ENCODE measurements around the gene GAGE12J.
"Not testable (repeated sequence)": the region's sequence is repeated elsewhere in the genome, so short reads cannot be mapped to it uniquely, and the experiment has no call there.

GAGE12J gene

DNA sequence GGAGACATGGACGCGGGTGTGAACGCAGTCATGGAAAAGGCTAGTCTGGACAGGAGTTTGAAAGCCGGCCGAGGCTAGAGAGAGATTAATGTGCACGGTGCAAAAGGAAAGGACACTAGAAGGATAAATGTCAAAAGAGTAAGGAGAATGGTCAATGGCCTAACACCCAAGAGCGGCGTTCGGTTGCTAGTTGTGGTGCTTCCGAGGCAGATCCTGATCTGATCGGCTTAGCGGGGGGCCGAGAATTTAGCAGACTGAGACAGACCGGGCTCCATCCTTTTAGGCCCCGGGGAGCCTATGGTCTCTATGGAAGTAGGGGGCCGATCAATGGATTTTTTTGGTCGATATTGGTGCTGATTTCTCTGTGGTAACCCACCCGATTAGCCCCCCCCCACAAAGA lies 11.5 kb upstream of the GAGE12J start:
- DNase-seq = no peak

DNA sequence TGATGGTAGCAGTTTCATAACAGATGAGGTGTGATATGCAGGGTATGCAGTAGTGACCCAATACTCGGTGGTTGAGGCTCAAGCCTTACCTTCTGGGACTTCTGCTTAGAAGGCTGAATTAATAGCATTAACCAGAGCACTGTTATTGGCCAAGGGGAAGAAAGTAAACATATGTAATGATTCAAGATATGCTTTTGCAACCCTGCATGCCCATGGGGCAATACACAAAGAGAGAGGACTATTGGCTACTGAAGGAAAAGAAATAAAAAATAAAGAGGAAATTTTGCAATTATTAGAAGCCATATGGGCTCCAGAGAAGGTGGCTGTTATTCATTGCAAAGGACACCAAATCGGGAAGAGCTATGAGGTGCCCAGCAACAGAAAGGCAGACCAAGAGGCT lies 9.7 kb upstream of the GAGE12J start:
- no peak for DNase-seq

DNA sequence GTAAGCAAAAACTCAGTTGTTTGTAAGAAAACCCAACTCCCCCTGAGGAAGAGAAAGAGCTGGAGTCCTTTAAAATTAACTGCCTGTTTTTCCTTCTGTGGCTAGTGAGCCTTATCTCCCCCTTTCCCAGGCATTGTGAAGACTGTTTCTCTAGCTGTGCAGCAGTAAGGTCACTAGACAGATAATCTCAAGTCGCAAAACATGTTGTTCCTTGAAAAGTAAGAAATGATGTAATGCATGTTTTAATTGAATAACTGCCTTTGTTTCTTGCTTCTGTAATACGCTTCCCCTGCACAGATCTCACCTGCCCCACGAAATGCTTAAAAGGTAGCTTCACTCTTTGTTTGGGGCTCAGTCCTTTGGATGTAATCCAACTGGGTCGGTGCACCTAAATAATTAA lies 5.8 kb upstream of the GAGE12J start:
- DNase-seq = no peak

DNA sequence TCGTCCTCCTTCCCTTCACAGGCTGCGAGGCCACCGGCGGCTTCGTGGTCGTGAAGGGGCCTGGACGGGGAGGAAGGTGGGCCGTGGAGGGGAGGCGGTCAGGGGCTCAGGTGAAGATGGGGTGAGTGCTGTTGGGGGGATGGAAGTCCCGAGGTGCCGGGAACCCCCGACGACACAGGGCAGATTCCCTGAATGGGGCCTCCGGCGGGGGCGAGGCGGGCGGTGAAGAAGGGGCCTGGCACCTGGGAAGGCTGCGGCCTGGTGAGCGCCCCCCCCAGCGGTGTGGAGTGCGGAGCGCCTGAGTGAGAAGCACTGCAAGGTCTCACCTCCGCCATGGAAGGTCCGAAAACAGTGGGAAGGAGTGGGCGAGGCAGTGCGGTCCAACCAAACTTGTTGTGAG lies 429 bp downstream of the GAGE12J start:
- DNase-seq = not testable (repeated sequence)

DNA sequence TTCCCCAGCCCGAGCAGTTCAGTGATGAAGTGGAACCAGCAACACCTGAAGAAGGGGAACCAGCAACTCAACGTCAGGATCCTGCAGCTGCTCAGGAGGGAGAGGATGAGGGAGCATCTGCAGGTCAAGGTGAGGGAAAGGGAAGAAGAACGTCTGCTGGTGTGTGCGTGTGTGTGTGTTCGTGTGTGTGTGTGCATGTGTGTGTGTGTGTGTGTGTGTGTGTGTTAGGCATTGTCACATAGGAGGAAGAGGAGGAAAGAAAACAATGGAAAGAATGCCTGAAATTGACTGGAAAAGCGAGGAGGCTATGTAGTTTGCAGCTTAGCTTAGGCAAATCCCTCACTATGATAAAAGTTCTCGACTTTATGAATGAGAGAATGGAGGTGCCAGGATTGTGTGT lies 1.9 kb downstream of the GAGE12J start:
- not testable (repeated sequence) for DNase-seq

DNA sequence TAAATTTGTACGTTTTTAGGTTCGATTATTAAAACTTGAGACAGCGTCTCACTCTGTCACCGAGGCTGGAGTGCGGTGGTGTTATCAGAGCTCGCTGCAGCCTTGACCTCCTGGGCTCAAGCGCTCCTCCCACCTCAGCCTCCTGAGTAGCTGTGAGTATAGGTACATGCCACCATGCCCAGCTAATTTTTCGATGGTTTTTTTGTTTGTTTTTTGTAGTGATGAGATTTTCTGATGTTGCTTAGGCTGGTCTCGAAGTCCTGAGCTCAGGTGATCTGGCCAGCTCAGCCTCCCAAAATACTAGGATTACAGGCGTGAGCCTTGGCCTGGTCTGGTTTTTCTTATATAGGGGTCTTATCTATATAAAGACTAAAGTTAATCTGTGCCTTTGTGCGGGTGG lies 8.6 kb downstream of the GAGE12J start:
- DNase-seq = not testable (repeated sequence)

DNA sequence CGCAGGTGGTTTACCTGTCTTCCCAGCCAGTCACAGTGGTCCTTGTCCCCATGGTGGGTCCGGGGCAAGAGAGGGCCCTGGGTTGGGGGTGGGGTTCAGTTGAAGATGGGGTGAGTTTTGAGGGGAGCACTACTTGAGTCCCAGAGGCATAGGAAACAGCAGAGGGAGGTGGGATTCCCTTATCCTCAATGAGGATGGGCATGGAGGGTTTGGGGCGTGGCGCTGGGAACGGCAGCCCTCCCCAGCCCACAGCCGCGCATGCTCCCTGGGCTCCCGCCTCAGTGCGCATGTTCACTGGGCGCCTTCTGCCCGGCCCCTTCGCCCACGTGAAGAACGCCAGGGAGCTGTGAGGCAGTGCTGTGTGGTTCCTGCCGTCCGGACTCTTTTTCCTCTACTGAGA lies 9.4 kb downstream of the GAGE12J start, which contains the start of gene GAGE13:
GAGE13 (plus strand) TSS at position 301 of the 400 bp plus-strand sequence. CDS start 1,156 bp downstream, outside the sequence.
- DNase-seq = not testable (repeated sequence)

DNA sequence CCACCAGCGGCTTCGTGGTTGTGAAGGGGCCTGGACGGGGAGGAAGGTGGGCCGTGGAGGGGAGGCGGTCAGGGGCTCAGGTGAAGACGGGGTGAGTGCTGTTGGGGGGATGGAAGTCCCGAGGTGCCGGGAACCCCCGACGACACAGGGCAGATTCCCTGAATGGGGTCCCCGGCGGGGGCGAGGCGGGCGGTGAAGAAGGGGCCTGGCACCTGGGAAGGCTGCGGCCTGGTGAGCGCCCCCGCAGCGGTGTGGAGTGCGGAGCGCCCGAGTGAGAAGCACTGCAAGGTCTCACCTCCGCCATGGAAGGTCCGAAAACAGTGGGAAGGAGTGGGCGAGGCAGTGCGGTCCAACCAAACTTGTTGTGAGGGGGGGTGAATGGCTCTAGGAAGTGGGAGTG lies 10.0 kb downstream of the GAGE12J start:
- not testable (repeated sequence) for DNase-seq

DNA sequence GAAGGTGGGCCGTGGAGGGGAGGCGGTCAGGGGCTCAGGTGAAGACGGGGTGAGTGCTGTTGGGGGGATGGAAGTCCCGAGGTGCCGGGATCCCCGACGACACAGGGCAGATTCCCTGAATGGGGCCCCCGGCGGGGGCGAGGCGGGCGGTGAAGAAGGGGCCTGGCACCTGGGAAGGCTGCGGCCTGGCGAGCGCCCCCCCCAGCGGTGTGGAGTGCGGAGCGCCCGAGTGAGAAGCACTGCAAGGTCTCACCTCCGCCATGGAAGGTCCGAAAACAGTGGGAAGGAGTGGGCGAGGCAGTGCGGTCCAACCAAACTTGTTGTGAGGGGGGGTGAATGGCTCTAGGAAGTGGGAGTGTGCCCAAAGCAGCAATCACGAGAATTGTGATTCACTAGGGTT lies 19.6 kb downstream of the GAGE12J start:
- DNase-seq = not testable (repeated sequence)

DNA sequence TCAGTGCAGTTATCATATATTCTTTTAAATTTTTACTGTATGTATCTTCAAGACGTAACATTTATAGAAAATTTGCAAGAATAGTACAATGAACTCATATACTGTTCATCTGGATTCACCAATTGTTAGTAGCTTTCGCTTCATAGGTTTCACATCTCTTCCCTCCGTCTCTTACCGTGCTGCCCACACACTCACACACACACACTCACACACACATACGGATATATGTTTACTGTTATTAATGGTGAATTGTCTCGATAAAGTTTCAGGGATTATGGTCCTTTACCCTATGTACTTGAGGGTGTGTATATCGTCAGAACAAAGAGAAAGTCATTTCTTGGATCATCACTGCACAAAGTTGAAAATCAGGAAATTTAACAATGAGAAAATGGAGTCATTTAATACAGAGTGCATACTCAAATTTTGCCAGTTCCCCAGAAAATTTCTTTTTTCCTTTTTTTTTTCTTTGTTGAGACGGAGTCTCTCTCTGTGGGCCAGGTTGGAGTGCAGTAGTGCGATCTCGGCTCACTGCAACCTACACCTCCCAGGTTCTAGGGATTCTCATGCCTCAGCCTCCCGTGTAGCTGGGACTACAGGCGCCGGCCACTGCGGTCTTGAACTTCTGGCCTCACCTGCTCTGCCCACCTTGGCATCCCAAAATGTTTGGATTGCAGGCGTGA lies 22.8 kb downstream of the GAGE12J start:
- DNase-seq = not testable (repeated sequence)

DNA sequence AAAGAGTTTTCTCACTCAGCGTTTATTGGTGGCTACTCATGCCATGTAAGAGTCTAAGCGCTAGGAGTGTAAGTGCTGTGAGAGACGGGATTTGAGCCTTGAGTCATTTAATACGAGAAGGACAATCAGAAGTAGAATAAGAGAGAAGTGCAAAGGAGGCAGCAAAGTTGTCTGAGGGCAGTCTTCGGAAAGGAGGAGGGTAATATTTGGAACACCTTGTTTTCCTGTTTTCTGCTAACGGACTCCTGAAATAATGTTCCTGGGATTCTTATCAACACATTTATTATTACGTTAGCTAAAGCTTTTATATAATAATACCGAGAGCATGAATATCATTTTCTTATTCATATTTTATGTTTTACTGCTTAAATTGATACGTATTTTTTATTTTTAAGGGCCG lies 23.6 kb downstream of the GAGE12J start:
- DNase-seq = not testable (repeated sequence)

DNA sequence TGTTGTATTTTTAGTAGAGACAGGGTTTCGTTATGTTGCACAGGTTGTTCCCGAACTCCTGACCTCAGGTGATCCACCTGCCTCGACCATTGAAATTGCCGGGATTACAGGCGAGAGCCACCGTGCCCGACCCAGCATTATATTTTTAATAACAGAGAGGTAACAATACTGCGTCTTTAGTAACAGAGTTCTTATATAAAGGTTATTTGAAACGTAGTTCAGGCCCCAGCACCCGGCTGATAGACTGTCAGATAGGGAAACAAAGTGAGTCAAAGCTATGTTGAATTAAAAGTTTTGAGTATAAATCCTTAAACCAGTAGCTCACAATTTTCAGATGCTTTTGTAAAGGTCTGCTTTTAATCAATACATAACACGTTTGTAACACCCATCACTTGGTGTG lies 24.3 kb downstream of the GAGE12J start:
- DNase-seq = not testable (repeated sequence)
